Keratinocyte (primary cell): ENCODE measurements around the gene DAB1. TPM values are rescaled to one million over a fixed set of nuclear protein-coding genes. Genes with fewer than 3 reads are reported as not detected.

Experiments
- DNase-seq: peaks from one replicate; pipeline ENCODE4 v3.0.0-alpha.2; 2011; ENCODE audit warnings: low read depth, missing footprints, low spot score
- FAIRE-seq: peaks from 2 replicates; lab custom pipeline; 2011; peaks lifted over from hg19 to GRCh38; lab: Jason Lieb, UNC
- H2AFZ ChIP-seq: 2 replicates; pipeline ENCODE4 v1.6.0; 2012; ENCODE audit warnings: low read length, control low read depth, inconsistent platforms; ENCODE audit not compliant: control insufficient read depth
- H3K27ac ChIP-seq: 2 replicates; pipeline ENCODE4 v1.5.1; 2011; ENCODE audit warnings: low read length; ENCODE audit not compliant: control insufficient read depth, insufficient read depth
- H3K27me3 ChIP-seq: 3 replicates; pipeline ENCODE4 v1.6.0; 2011; ENCODE audit warnings: low read length; ENCODE audit not compliant: control insufficient read depth, insufficient read depth; ENCODE audit errors: extremely low read depth
- H3K36me3 ChIP-seq, 2 experiments: 2 replicates in 1 of 2; 3 replicates in 1 of 2; pipeline ENCODE4 v1.5.1; 2011; ENCODE audit warnings: low read length in 2 of 2, mild to moderate bottlenecking in 1 of 2; ENCODE audit not compliant: control insufficient read depth in 2 of 2, insufficient read depth in 2 of 2; ENCODE audit errors: extremely low read depth in 1 of 2
- H3K4me1 ChIP-seq: 3 replicates; pipeline ENCODE4 v1.5.1; 2011; ENCODE audit warnings: low read length; ENCODE audit not compliant: control insufficient read depth, insufficient read depth; ENCODE audit errors: extremely low read depth
- H3K4me2 ChIP-seq: 3 replicates; pipeline ENCODE4 v1.6.0; 2011; ENCODE audit warnings: low read depth, low read length; ENCODE audit not compliant: control insufficient read depth, insufficient read depth; ENCODE audit errors: extremely low read depth
- H3K4me3 ChIP-seq, 3 experiments: fragments of 200-600 bp in 1 of 3; sonication (generic) in 1 of 3; 2 replicates in 2 of 3; 3 replicates in 1 of 3; pipeline ENCODE4 v1.5.1; 2011 to 2016; ENCODE audit warnings: low read length in 3 of 3, mild to moderate bottlenecking in 3 of 3, control low read depth in 2 of 3, inconsistent platforms in 1 of 3, low read depth in 1 of 3, mixed read lengths in 1 of 3, mixed run types in 1 of 3, moderate library complexity in 1 of 3; ENCODE audit not compliant: control insufficient read depth in 2 of 3, insufficient read depth in 2 of 3; ENCODE audit errors: extremely low read depth in 1 of 3
- H3K79me2 ChIP-seq: 2 replicates; pipeline ENCODE4 v1.6.0; 2012; ENCODE audit warnings: low read length; ENCODE audit not compliant: control insufficient read depth, insufficient read depth
- H3K9ac ChIP-seq: 3 replicates; pipeline ENCODE4 v1.6.0; 2011; ENCODE audit warnings: low read length; ENCODE audit not compliant: control insufficient read depth, insufficient read depth; ENCODE audit errors: extremely low read depth
- H3K9me1 ChIP-seq: 3 replicates; pipeline ENCODE4 v1.6.0; 2011; ENCODE audit warnings: low read length; ENCODE audit not compliant: control insufficient read depth, insufficient read depth; ENCODE audit errors: extremely low read depth
- H3K9me3 ChIP-seq: 2 replicates; pipeline ENCODE4 v1.5.1; 2012; ENCODE audit warnings: low read depth, low read length; ENCODE audit not compliant: control insufficient read depth
- H4K20me1 ChIP-seq: 3 replicates; pipeline ENCODE4 v1.6.0; 2011; ENCODE audit warnings: low read length; ENCODE audit not compliant: control insufficient read depth, insufficient read depth; ENCODE audit errors: extremely low read depth
- CTCF ChIP-seq, 3 experiments: IDR thresholded peaks in 1 of 3; conservative IDR thresholded peaks in 1 of 3; optimal IDR thresholded peaks in 1 of 3; 2 replicates in 2 of 3; 3 replicates in 1 of 3; pipeline versions ENCODE3 to v1.5.1; 2011; ENCODE audit warnings: low read length in 3 of 3, mild to moderate bottlenecking in 3 of 3, moderate library complexity in 2 of 3, control low read depth in 1 of 3, inconsistent platforms in 1 of 3; ENCODE audit not compliant: insufficient read depth in 2 of 3; ENCODE audit errors: extremely low read depth in 1 of 3
- EZH2 ChIP-seq: IDR thresholded peaks from one replicate; pipeline ENCODE4 v1.6.1; 2012; ENCODE audit warnings: inconsistent platforms, mild to moderate bottlenecking, low read length, moderate library complexity
- dilution Hi-C: fragments of 300-500 bp; cut with MboI; formaldehyde crosslinking; loops from one replicate; pipeline ENCODE4 v1.7.0; 2020; ENCODE audit warnings: low sequenced_read_pairs; ENCODE audit not compliant: extremely low pct_ligation_motif_present
- polyA plus RNA-seq, 5 experiments: library from polyadenylated mRNA; depleted of rRNA in 3 of 5; stranded (reverse) in 3 of 5; stranded (forward) in 1 of 5; unstranded in 1 of 5; fragments of >200 nt; gene quantifications; 1 replicate in 1 of 5; 2 replicates in 3 of 5; 3 replicates in 1 of 5; pipeline versions ENCODE4 v1.2.1 to v1.2.3, GENCODE V29; 2011 to 2012; ENCODE audit warnings: missing spikeins in 2 of 5, low read depth in 1 of 5, low replicate concordance in 1 of 5

DAB1 gene
- polyA plus RNA-seq, 1 donor (not counting 4 experiments of a cell fraction or from before 2014, with no cell fraction given) = 0.01 TPM

DNA sequence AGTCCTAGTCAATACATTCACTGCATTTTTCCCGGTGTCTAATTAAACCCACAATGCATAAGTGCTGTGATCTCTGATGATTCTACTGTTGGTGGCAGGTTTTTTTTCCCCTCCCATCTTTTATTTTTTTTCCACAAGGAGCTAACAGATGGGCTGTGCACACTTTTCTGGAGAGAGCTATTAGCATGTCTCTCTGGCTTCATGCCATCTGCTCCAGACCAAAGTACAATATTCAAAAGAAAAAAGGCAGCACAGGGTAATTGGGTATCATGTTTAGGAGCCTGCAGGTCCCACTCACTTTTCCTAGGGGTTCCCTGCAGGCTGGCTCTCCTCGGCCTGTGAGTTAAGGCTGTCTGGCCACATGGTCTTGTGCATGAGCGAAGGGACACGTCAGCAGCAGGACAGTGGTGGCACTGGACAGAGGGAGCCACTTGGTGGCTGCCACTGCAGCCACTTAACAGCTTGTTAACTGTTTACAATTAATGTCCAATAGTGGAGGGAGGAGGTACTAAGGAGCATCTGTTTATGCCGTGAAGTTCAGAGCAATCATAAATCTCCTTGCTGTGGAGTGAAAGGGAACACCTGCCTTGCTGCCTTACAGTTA lies 404.5 kb downstream of the DAB1 start:
- Histone ChIP-seq H3K9me1 (no peaks in the 10 kb centered on the region), H3K4me1 (no peaks in the 10 kb centered on the region), H3K27ac (no peak overlapping the region), H3K9me3 (no peaks in the 10 kb centered on the region), H4K20me1 (no peaks in the 10 kb centered on the region), H3K27me3 (no peaks in the 10 kb centered on the region), H3K4me3 (no peak overlapping the region), H3K79me2 (no peaks in the 10 kb centered on the region), H2AFZ (no peak overlapping the region), H3K4me2 (no peak overlapping the region), H3K9ac (no peak overlapping the region), H3K36me3 (no peaks in the 10 kb centered on the region)
- no peak for TF ChIP-seq EZH2
- dilution Hi-C loops = no loop called here
- FAIRE-seq = no peak
- no peak for DNase-seq

DNA sequence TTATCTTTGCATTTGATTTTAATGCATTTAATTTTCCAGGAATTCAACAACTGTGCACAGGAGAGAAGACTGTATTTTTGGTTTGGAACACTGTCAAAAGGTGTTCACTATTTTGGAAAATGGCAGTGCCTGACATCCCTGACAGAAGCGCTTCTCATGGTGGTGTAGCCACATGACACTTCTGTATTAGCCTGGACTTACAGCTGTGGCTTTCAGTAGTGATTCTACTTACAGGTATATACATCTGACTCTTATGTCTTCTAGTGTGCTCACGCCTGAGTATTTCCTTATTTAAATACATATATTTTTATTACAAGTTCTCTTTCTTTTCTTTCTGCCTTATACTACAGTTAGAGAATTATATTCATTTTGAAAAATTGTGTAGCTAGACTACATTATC lies 405.7 kb downstream of the DAB1 start:
- no peaks in the 10 kb centered on the region for H4K20me1 ChIP-seq
- no peak overlapping the region for H3K4me2 ChIP-seq
- H3K27ac ChIP-seq = no peak overlapping the region
- no peak overlapping the region for H3K4me3 ChIP-seq
- no peak overlapping the region for H2AFZ ChIP-seq
- H3K36me3 ChIP-seq = no peaks in the 10 kb centered on the region
- no peaks in the 10 kb centered on the region for H3K4me1 ChIP-seq
- dilution Hi-C loops = no loop called here
- no peak for DNase-seq
- no peak overlapping the region for H3K9ac ChIP-seq
- H3K9me3 ChIP-seq = no peaks in the 10 kb centered on the region
- no peak for FAIRE-seq
- TF ChIP-seq CTCF (optimal IDR thresholded peaks at IDR 0.05 in 1 of 3, IDR thresholded peaks at IDR 0.05 in 1 of 3, conservative IDR thresholded peaks at IDR 0.05 in 1 of 3; ENCODE audit: extremely low read depth in 1 of 3, insufficient read depth in 2 of 3, low read length in 3 of 3) (no peak), EZH2 (no peak)
- no peaks in the 10 kb centered on the region for H3K9me1 ChIP-seq
- no peaks in the 10 kb centered on the region for H3K27me3 ChIP-seq
- no peaks in the 10 kb centered on the region for H3K79me2 ChIP-seq

DNA sequence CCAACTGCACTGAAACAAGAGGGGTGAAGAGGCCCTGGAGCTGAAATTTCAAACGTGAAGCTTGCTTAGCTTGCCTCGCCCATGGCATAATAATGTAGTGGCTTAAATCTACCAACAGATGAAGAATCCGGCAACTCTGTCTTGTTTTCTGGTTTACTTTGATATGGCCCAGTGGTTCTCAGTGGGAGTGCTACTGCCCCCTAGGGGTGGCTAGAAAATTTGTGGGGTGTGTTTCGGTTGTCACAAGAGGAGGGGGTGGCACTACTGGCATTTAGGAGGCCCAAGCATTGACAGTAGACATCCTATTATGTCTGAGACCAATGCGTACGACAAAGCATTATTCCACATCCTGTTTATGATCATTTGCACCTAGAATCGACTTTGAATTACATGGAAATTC lies 406.1 kb downstream of the DAB1 start:
- no peak overlapping the region for H2AFZ ChIP-seq
- FAIRE-seq = no peak
- no peak overlapping the region for H3K27ac ChIP-seq
- no peaks in the 10 kb centered on the region for H3K9me3 ChIP-seq
- H3K36me3 ChIP-seq = no peaks in the 10 kb centered on the region
- no peak overlapping the region for H3K9ac ChIP-seq
- no peak overlapping the region for H3K4me3 ChIP-seq
- no peaks in the 10 kb centered on the region for H3K79me2 ChIP-seq
- no peaks in the 10 kb centered on the region for H4K20me1 ChIP-seq
- dilution Hi-C loops = no loop called here
- H3K4me2 ChIP-seq = no peak overlapping the region
- H3K27me3 ChIP-seq = no peaks in the 10 kb centered on the region
- peak; percentile 25 to 46 (median 30) for TF ChIP-seq CTCF (optimal IDR thresholded peaks at IDR 0.05 in 1 of 3, IDR thresholded peaks at IDR 0.05 in 1 of 3, conservative IDR thresholded peaks at IDR 0.05 in 1 of 3; ENCODE audit: extremely low read depth in 1 of 3, insufficient read depth in 2 of 3, low read length in 3 of 3)
- TF ChIP-seq EZH2 = no peak
- no peaks in the 10 kb centered on the region for H3K9me1 ChIP-seq
- DNase-seq = no peak
- H3K4me1 ChIP-seq = no peaks in the 10 kb centered on the region
